GM19455 (cell line): Measurements from ENCODE around the gene PRDM1.
A peak's percentile ranks its signal among the peaks of the same experiment; 100 is the strongest.
"Not testable (repeated sequence)": the region's sequence is repeated elsewhere in the genome, so short reads cannot be mapped to it uniquely, and the experiment has no call there.

Source experiments
- ATAC-seq: cut with Tn5 transposase; IDR thresholded peaks from one replicate; pipeline ENCODE4 v1.9.1; 2021; ENCODE audit not compliant: unreplicated experiment

Gene PRDM1

DNA sequence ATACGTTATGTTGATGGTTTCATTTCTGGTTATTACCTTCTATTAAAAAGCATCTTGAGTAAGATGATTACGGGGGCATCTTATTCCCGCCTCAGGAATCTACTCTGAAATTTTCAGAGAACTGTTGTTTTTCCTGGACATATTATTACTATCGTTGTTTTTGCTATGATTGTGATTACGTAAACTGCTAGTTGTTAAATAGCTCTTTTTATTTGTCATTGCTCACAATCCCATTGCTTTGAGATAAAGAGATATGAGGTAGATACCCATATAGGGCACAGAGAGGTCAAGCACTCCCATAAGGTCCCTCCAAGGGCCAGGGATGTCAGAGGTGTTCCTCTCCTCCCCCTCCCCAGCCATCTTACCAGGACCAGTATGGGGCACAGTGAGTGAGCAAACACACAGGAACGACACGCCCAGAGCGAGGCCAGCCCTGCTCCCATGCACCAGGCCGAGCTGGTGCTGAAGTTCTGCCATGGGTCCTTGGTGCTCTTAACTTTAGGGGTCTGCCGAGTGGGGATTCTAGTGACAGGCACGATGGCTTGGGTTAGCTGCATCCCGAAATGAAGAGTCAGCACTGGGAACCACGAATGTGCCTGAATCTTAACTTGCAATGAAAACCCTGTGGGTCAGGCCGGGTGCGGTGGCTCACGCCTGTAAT lies 49.9 kb downstream of the PRDM1 start:
- no peak for ATAC-seq

DNA sequence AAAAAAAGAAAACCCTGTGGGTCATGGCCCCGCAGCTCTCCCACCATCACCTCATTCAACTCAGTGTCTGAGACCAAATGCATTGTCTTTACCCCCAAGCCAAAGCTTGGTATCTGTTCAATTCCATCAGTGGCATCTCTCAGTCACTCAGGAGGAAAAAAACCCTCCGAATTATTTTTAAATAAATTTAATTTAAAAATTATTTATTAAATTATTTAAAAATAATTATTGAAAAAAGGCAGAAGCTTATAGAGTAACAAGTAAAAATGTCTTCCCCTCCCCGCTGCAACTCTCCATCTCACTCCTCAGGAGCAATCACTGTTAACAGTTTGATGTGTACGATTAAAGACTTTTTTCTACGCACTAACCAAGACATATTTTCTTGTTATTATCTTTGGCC lies 50.7 kb downstream of the PRDM1 start:
- no peak for ATAC-seq

DNA sequence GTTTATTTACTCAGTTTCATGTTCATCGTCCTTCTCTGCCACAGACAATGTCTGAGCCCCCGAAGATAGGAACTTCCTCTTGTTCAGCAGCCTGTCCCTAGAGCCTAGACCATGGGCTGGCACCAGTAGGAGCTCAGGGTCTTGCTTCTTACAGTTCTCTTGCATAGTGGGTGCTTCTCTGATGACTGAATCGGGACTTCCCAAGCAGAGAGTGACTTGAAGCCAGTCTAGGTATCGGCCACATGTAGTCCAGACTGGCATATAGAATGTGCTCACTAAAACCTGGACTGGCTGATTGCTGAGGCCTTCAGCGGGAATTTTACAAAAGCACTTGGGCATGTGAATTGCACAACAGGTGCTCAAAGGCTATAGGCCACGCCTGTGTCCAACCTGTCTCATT lies 52.0 kb downstream of the PRDM1 start:
- ATAC-seq = no peak

DNA sequence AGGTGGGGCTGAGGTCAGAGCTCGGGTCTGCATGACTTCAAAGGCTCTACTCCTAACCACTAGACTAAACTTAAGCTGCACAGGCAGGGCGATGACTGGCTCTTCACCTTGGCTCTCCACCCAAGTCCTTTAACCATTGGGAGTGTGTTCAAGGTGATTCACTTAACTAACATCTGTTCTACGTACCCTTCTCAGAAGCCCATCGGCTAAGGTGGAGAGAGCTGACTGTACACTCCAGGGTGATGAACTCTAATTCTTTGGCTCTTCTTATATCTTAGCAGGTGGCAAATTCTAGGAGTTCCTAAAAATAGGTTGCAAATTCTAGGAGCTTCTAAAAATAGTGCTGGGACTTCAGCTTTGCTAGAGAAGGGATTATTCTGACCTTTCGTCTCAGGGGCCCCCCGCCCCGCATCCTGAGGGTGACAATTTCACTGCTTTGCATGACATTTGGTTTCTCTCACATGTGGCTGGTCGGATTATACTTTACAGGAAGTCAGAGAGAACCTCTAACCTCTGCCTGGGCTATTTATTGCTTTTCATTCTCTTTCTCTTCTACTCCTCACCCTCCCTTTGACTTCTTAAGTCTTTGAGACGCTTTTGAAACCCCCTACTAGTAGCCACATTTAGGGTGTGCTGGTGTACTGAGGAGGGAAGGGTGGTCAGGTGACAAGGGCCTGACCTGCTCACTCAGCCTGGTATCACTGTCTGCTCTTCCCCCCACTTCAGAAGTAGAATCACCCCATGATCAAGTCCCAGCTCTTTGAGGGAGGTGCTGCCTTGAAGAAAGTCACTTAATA lies 55.5 kb downstream of the PRDM1 start:
- peak; percentile 78 for ATAC-seq

DNA sequence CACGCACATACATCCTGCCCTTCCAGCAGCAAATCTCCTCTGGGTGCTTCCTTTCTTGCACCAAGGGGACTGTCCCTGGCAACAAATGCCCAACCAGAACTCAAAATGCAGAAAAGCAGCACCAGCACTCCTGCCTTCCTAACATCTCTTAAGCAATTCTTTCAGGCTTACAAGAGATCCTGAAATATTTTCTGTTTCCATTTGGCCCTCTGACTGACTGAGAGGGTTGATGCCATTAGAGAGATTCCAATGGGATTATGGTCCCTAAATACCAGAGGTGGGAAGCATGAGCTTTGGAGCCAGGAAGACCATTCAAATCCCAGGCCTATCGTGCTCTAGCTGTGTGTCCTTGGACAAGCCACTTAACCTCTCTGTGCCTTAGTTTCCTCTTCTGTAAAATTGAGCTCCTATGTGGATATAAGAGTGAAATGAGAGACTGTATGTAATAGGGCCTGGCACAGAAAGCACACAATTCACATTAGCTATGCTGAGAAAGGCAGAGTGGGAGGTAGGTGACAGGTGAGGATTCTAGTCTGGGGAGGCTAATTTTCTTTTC lies 56.8 kb downstream of the PRDM1 start:
- ATAC-seq = no peak

DNA sequence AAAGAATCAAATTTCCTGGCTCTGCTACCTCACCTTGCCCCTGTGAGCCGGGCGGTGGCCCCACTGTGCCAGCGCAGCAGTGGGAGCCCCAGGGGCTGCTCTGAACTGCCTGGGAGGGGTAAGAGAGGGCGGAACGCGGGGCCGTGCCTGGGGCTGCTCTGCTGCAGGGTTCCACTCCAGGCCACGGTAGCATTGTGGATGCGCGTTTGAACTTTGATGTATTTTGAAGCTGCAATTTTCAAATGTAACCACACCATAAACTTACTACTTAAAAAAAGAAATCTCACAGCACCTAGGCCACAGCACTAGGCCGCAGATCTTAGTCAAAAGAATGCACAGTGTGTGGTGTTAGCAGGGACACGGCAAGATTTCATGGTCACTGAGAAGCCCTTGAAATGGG lies 57.5 kb downstream of the PRDM1 start:
- no peak for ATAC-seq

- no peak for ATAC-seq
Measured at GRCh38 chr6:106145144-106145543, 59.0 kb downstream of the PRDM1 start.

DNA sequence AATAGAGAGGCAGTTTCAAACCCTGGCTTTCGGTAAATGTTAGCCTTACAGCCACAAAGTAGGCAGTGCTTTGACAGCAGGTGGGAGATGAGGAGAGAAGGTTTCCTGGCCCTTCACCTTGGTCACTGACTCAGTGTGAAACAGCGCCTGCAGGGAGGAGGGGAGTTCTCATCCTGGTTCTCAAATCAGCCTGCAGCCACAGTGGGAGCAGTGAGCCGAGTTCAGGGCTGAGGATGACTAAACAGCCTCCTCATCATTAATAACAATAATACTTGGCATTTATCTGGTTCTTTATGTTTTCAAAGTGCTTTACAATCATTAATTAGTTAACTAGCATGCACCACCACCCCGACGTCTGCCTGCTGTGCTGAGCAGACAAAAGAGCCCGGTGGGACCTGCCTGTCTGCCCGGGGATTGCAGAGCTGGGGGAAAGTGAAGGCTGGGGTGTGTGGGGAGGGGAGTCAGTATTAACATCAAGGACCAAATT lies 59.6 kb downstream of the PRDM1 start:
- ATAC-seq = peak; percentile 30

- peak; percentile 34 for ATAC-seq
Measured at GRCh38 chr6:106146852-106147351, 60.8 kb downstream of the PRDM1 start.

DNA sequence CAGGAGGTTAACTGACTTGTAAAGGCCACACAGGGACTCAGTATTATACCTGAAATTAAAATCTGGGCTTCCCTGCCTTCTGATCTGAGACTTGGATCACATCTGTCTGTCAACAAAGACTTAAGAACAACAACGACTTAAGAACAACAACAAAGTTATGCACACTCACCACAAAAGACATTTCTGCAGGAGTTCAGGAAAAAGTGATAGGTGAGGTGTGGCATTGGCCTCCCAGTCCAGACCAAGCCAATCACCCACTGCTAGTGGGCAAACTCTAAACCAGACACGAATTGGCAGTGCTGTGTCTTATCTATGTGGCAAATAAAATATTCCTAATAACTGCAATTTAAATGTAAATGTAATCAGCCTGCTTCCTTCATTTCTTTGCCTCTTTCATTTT lies 61.3 kb downstream of the PRDM1 start:
- no peak for ATAC-seq

GRCh38 chr6:106149472-106150069 lies 63.4 kb downstream of the PRDM1 start:
- no peak for ATAC-seq

DNA sequence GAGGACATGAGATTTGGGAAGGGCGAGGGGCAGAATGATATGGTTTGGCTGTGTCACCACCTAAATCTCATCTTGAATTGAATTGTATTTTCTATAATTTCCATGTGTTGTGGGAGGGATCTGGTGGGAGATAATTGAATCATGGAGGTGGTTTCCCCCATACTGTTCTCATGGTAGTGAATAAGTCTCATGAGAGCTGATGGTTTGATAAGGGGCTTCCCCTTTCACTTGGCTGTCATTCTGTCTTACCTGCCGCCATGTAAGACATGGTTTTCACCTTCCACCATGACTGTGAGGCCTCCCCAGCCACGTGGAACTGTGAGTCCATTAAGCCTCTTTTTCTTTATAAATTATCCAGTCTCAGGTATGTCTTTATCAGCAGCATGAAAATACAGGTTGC lies 66.3 kb downstream of the PRDM1 start:
- not testable (repeated sequence) for ATAC-seq

DNA sequence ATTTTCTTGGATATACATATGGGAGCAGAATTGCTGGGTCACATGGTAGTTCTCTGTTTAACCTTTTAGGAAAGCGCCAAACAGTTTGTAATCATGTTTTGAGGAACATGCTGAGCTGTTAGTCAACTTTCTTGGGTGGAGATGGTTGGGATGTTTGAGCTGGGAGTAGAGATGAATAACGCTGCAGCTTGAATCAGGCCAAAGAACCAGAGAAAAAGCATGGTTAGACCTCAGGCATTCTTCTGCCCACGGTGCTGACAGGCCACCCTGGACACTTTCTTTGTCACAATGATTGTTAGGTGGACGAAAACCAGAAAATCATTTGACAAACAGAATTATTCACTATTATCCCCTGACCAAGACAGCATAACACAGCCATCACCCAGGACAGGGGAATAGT lies 66.8 kb downstream of the PRDM1 start:
- no peak for ATAC-seq

DNA sequence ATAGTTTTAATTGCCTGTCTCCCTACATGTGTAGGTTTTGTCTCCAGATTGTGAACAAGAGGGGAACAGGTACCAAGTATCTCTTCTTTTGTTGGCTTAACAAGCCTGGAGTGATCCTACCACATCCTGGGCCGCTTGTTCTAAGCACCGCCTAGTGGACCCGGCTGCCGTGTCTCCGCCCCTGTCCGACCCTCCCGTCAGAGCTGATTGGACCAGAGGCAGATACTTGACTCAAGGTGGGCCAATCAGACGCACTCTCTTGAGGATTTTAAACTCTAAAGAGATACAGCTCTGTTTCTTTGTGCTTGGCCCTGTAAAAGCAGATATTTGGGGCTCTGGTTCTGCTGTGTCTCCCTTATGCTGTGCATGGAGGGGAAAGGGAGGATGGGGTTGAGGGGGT lies 68.2 kb downstream of the PRDM1 start:
- ATAC-seq = no peak

GRCh38 chr6:106155219-106155830 lies 69.2 kb downstream of the PRDM1 start:
- no peak for ATAC-seq

DNA sequence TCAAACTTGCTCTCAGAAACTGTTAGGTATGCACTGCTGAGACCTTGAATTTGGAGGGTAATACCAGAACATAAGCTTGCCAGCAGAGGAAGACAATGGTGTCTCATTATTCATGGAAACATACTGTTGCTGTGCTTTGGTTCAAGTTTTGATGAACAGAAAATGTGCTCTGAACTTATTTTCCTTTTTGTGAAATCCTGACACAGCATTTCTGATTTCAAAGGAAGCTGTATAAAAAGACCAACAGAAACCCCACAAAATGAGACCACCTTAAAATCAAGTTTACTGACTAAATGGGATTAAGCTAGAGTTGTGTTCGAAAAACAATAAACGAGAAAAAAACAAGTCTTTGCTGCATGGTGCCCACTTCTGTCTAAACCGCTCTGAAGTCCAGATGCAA lies 70.3 kb downstream of the PRDM1 start:
- ATAC-seq = no peak

DNA sequence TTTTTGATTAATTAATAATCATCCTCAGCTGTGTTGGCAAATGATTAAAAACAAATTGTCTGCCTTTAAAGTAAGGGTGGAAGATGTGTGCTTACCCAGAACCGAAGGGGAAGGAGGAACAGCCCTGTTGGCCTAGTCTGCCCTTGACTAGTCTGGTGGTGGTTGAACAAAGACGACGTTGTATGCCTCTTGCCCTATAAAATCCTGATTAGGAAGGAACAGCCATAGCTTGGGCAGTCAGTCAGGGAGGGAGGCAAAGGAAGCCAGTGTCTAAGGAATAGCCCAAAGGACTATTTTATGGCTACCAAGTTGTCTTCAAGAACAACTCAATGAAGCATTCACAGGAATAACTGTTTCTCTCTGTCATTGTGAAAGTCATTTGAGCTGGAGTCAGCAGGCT lies 70.7 kb downstream of the PRDM1 start:
- ATAC-seq = no peak

DNA sequence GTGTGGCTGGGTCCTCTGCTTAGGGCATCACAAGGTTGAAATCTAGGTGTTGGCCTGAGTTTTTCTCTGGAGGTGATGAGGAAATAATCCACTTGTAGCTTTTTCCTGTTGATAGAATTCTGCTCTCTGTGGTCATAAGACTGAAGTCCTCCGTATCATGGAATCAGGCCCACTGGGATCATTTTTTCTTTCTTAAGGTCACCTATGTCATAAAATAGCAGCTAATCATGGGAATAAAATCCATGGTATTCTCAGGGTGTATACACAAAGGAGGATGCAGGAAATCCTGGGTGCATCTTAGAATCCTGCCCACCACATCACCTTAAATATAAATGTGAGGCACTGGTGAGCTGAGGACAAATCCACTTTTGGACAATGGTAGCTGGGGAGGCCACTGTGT lies 72.7 kb downstream of the PRDM1 start:
- ATAC-seq = no peak
